Fibroblast of skin of right biceps (primary cell): ENCODE results near the gene EXOSC3.
A peak's percentile ranks its signal among the peaks of the same experiment; 100 is the strongest.
"Not testable (repeated sequence)": the region's sequence is repeated elsewhere in the genome, so short reads cannot be mapped to it uniquely, and the experiment has no call there.

ENCODE experiments used
- DNase-seq: peaks from one replicate; pipeline ENCODE4 v3.0.0-alpha.2; 2013

EXOSC3 gene

DNA sequence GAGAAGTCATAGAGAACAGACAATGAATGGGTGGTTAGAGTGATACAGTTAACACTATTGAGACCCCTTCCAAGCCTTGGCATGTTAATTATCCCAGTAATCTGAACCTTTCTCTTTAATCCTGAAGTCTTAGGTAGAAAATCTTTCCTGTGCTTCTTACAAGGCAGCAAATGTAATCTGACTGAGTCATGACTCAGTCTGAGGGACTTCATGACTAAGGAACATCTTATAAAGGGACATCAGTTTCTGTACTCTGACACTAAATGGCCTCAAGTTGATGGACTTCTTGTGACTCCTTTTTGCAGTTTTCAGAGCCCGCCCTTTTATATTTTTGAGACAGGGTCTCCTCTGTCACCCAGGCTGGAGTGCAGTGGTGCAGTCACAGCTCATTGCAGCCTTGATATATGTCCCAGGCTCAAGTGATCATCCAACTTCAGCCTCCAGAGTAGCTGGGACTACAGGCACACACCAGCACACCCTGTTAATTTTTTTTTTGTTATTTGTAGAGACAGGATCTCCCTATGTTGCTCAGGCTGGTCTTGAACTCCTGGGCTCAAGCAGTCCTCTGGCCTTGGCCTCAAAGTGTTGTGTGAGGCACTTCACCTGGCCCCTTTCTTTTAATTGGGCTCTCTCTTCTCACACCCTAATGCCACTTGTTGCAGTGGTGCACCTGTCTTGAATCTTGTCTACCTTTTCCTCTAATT is 9.5 kb downstream of the EXOSC3 start:
- DNase-seq, result peak; percentile 11

DNA sequence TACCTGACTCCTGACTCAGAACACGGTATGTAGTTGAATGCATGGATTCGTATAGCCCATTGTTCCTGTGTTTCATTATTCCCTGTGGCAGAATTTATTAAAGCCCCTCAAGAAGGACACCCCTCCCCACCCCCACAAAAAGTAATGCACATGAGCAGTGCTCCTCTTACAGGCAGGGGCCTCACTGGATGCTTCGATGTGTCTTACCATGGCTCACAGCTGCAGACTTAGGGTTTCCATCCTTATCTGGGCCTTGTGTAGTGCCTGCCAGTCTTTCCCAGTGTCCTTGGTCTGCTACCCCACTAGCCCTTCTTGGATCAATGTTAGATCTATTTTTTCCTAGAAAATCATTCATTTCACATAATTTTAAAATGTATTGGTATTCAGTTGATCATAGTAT is 14.9 kb downstream of the EXOSC3 start:
- DNase-seq, result no peak

DNA sequence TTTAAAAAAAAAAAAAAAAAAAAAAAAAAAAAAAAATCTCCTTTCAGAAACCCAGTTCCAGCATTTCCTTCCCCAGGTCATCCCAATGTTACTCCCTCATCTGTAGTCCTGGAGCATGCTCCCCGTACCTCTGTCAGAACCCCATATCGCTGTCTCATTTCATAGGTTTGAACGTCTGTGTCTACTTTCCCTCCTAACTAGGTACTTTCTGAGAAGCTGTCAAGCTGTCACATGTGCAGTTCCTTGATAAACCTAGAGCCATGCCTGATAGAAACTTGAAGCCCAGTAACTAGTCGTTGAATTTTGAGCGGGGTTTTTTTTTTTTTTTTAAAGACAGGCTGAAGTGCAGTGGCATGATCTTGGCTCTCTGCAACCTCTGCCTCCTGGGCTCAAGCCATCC is 15.6 kb downstream of the EXOSC3 start:
- DNase-seq, result no peak

DNA sequence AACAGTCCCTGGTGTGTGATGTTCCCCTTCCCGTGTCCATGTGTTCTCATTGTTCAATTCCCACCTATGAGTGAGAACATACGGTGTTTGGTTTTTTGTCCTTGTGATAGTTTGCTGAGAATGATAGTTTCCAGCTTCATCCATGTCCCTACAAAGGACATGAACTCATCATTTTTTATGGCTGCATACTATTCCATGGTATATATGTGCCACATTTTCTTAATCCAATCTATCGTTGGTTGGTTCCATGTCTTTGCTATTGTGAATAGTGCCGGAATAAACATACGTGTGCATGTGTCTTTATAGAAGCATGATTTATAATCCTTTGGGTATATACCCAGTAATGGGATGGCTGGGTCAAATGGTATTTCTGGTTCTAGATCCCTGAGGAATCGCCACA is 19.6 kb downstream of the EXOSC3 start:
- DNase-seq, result not testable (repeated sequence)

DNA sequence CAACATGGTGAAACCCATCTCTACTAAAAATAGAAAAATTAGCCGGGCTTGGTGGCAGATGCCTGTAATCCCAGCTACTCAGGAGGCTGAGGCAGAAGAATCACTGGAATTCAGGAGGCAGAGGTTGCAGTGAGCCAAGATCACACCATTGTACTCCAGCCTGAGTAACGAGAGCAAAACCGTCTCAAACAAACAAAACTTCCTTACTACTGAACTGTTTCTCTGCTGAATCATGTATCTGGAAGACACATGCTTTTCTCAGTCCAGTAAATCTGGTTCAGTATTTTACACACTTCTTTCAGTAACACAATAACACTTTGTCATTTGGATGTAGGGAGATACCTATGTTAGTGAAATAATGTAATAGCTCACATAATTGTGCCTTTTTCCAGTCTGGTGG is 23.4 kb downstream of the EXOSC3 start:
- peak; percentile 63 for DNase-seq

DNA sequence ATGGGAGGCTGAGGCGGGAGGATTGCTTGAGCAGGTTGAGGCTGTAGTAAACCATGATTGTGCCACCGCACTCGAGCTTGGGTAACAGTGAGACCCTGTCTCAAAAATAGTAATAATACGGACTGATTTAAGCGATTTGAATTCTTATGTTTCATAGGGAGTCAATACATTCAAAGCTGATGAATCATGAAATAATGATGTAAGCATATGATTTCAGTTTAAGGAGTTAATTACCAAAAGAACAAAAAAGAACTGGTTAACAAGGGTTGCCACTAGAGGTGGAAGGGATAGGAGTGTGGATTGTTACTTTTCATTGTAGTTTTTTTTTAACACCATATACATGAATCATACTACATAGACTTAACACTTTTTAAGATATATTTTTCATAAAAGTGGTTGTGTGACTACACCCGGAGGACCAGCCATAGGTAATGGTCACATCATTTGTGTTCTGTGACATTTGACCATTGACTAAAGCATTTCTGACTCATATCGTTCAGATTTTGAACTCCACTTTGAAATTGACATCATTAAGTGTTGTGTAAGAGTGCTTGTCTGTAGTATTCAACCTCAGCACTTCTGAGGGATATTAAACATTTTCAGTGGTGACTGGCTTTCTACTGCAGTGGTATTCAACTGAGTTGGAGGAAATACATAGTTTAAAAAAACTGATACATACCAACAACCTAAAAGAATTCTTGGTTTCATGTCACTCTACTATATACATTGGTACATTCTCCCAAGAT is 24.3 kb downstream of the EXOSC3 start:
- peak; percentile 71 for DNase-seq

DNA sequence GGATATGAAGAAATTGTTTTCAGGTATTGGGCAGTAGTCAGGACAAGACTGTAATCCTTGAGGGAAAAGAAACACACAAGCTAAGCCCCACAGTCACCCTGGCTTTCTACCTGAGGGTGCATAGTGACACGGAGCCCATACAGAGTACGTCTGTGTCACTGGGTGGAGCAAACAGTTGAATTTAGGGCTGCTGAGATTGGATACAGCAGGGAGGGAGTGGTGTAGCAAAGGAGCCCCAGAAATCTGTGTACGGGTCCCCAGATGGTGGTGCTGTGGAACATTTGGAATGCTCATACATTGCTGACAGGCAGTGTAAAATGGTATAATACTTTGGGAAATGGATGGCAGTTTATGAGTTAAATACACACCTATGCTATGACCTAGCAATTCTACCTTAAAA is 26.1 kb downstream of the EXOSC3 start:
- no peak for DNase-seq

DNA sequence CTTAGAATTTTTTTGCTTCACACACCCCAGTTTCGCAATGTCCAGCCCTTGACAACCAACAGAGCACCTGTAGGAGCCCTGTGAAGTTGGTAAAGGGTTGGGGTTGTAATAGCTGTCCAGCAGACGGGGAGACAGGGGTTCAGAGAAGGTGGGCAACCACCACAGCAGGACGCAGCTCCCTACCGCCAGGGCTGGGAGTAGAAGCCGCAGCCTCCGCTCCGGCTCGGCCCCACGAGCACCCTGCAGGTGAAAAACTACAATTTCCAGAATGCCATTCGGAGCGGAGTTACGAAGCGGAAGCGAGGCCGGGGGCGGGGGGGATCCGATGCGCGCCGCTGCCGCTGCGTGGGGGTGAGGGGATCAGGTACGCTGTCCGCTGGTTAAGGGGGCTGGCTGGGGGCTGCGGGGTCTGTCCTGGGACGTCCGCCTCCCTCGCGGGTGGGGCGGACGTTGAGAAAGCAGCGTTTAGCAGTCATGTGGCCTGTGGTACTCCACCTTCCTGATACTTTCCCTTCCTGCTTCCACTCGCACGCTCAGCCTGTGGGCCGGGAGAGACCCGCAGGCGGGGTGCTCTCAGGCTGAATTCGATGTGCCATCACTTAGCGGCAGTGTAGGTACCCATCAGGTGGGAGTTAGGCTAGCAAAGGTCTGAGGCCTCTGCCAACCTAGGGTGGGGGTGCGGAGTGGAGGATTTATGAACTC is 31.2 kb downstream of the EXOSC3 start, which contains the start of gene TRMT10B:
Gene TRMT10B, plus strand, starts transcription at position 317 of the 702 bp plus-strand sequence. CDS start 8,127 bp downstream, outside the sequence.
- peak; percentile 70 for DNase-seq

DNA sequence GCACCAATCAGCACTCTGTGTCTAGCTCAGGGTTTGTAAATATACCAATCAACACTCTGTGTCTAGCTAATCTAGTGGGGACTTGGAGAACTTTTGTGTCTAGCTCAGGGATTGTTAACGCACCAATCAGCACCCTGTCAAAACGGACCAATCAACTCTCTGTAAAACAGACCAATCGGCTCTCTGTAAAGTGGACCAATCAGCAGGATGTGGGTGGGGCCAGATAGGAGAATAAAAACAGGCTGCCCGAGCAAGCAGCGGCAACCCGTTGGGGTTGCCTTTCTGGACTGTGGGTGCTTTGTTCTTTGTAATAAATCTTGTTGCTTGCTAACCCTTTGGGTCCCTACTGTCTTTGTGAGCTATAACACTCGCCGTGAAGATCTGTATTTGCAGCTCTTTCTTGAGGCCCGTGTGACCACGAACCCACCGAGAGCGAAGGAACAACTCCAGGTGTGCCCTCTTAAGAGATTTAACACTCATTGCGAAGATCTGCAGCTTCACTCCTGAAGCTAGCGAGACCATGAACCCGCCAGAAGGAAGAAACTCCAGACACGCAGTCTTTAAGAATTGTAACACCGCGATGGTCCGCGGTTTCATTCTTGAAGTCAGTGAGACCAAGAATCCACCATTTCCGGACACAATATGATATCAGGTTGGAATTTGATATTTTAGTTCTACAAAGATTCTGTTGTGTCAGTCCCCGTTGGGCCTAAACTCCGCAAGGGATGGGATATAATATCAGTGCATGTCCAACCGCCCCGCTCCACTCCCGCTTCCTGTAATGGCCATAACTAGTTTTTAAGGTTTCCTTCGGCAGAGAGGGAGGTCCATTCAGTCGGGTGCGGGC is 32.0 kb downstream of the EXOSC3 start:
- DNase-seq, result no peak

DNA sequence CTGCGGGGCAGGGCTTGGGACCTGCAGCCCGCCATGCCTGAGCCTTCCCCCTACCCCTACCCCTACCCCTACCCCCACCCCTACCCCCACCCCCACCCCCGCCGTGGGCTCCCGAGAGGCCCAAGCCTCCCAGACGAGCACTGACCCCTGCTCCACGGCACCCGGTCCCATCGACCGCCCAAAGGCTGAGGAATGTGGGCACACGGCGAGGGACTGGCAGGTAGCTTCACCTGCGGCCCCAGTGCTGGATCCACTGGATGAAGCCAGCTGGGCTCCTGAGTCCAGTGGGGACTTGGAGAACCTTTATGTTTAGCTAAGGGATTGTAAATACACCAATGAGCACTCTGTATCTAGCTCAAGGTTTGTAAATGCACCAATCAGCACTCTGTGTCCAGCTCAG is 32.8 kb downstream of the EXOSC3 start:
- DNase-seq, result not testable (repeated sequence)

DNA sequence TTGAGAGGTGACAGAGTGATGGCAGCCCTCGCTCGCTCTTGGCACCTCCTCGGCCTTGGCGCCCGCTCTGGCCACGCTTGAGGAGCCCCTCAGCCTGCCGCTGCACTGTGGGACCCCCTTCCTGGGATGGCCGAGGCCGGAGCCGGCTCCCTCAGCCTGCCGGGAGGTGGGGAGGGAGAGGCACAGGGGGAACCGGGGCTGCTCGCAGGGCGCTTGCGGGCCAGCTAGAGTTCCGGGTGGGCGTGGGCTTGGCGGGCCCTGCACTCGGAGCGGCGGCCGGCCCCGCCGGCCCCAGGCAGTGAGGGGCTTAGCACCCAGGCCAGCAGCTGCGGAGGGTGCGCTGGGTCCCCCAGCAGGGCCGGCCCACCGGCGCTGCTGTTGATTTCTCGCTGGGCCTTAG is 33.2 kb downstream of the EXOSC3 start:
- not testable (repeated sequence) for DNase-seq

DNA sequence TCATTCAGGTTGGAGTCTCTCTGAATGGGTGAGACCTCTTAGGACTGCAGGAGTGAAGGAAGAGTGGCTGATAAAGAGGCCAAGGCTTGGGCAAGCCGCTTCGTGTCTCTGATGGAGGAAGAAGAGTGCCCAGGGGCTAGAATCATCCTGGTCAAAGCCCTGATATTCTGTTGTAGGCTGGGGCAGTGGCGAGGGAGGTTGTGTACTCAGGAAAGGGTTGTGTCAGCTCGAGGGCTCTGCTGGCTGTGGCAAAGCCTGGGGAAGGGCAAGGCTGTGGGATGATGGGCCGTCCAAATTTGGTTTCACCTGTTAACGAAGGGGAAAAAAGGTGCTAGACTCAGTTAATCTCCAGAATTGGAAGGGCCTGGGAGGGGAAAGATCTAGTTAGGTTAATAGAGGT is 33.7 kb downstream of the EXOSC3 start:
- no peak for DNase-seq

DNA sequence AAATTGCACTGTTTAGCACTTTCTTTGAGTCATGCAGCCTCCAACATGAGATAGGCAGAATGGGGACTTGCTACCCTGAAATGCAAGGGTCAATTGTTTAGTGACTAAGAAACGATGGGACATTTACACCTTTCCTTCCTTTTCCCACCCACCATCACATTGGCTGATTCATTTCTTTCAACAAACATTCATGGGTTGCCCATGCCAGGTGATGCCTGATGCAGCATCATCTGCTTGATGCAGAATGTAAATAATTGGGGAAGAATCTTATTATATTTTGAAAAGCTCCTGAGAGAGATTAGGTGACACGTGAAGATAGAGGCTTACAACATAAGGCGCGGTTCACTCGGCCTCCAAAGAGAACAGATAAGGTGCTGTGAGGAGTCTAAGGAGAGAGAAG is 35.7 kb downstream of the EXOSC3 start:
- DNase-seq, result no peak

DNA sequence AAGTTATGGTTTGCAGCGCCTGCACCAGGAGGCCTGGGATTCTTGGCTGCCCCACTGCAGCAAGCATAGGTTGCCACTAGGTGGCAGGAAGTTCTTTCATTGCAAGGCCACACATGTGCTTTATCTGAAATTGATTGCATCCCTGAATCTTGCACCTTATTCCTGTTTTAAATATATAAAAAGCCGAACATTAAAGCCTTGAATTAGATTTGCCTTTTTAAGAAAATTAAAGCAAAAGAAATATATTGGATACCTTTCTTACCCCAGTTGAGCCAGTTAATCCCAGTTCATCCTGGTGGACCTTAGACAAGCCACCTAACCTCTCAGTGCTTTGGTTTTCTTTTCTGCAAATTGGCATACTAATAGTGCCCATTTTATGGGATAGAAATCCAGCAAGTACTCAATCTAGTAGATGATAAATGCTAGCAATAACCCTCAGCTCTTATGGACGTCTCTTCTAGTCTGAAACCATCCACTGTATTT is 37.6 kb downstream of the EXOSC3 start:
- peak; percentile 57 for DNase-seq

DNA sequence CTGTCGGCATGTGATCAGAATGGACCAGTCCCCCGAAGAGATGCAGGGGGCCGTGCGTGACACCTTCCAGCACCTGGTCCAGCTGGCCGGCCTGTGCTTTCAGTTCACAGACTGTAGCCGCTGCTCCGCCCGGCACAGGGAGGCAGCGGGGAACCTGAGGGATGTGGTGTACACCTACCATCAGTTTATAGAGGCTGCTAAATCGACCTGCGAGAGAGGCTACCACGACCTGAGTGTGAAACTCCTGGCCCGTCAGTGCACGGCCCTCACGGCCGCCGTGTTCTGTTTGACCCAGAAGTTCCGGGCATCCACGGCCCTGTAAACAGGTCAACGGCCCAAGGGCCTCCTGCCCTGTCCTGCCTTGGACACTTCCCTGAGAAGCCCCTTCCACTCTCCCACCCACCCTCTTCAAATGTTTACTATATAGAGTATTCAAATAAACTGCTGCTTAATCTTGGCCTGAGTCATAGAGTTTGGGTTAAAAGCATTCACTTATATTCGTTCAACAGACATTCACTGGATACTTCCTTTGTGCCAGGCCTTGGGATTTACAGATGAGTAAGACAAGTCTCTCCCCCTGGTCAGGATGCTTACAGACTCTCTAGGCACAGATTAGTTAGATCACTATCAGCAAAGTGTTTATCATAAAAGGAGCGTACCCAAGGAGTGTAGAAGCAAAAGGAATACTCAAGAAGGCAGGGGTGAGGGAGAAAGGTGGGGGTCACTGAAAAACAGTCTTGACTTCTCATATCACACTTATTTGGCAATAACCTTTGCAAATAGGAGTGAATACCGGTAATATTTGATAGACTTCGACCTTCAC is 38.2 kb downstream of the EXOSC3 start:
- DNase-seq, result peak; percentile 21

DNA sequence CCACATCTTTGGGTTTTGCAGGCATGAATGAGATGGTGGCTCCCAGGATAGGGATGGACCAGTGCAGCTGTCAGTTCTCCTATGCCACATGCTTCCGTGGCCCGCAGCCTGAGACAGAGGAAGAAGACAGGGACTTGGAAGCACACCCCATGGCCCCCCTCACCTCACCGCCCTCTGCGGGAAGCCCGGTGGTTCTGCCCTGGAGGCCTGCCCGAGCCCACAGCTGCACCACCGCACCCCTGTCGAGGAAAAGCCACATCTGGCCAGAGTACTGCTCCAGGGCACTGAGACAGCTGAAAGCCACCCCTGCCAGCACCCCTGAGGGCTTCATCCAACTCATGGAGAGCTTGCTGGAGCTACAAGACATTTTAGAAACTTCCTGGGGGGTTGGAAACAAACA is 38.9 kb downstream of the EXOSC3 start:
- DNase-seq, result no peak

DNA sequence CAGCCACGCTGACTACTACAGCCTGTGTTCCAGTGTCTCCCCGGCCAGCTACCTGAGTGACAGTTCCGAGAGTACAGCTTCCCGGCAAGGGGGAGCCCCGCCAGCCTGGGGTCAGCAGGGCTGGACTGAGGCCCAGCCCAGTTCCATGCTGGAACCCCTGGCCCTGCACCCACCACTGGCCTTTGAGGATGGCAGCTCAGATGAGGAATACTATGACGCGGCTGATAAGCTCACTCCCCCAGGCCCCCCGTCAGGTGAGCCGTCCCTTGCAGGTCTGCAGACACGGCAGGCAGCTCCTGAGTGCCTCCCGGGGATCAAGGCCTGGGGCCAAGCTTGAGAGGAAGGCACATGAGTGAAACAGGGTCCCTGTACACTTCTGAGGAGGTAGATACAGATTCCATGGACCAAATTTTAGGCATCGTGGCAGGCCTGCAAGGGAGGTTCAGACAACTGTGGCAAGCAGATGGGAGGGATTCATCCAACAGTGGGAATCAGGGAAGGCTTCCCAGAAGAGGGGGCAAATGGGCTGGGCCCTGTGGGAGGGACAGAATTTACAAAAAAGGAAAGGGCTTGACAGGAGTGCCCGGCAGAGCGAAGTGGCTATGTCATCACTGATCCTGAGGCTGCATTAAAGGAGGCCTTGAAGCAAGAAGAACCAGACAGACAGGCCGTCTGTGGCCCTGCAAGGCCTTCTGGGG is 44.1 kb downstream of the EXOSC3 start:
- DNase-seq, result no peak

DNA sequence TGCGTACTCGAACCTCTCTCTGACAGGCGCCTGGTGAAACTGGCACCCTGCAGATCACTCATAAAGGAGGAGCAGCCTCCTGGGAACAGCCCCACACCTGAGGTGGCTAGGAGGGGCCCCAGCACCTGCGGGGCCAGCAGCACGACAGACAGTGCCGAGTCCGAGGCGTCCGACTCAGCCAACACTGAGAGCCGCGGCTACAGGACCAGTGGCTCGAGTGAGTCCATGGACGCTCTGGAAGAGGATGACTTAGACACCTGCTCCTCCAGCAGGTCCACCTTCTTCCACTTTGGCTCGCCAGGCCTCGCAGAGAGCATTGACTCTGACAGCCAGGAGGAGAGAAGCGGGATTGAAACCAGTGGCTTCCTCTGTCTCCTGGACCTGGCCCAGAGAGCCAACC is 44.7 kb downstream of the EXOSC3 start:
- DNase-seq, result no peak

DNA sequence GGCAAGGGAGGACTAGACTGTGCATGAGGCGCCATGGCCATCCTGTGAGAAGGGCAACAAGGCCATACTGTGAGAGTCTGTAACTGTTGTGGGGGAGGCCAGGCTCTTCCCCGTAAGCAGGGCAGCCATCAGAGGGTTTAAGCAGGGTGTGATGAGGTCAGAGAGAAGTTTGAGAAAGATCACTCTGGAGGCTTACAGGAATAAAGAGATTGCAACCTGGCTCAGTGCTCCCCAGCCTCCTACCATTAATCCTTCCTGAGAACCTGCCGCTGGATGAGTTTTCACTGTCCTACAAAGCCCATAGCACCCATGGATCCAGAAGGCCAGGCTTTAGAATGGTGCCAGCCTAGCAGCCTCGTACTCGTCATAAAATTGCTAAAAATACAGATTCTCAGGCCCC is 45.6 kb downstream of the EXOSC3 start:
- no peak for DNase-seq

DNA sequence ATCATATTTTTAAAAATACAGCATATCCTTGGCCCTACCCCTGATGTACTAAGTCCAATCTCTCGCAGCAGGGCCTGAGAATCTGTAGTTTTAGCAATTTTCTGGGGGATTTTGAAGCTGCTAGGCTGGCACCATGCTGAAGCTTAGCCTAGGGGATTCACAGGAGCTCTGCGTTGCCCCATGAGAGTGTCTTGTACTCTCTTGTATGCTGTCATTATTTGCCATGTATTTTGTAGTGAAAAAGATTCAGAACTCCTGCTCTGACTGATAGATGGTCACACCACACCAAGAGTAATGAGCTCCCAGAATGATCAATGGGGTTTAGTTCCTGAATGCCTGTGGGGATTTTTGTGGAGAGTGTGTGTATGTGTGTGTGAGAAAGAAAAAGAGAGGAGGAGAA is 51.9 kb downstream of the EXOSC3 start:
- DNase-seq, result no peak

DNA sequence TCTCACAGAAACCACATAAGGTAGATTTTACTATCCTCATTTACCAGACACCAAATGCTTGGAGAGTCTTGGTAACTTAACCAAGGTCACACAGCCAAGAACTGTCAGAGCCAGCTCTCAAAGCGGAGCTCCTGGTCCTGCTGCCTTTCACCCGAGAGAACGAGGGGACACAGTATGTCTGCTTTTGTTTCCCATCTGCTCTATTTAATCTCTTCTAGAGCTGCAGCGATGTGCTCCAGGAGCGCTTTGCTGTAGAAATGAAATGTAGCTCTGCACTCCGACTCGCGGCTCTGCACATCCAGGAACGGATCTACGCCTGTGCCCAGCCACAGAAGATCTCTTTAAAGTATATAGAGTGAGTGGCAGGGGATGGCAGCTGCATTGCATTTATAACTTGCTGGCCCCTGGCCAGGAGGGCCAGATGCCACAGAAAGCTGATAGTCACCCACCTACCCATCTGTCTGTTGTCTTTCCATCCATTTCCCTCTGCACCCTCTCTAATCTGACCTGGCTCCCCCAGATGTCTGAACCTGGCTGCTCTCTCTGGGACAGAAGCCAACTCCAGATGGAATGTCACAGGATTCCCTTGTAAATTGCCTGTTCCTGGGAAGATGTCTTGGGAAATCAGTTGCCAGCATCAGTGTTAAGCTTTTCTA is 52.6 kb downstream of the EXOSC3 start:
- DNase-seq, result no peak
